Measurements from ENCODE around the gene ADH7. TPM values are rescaled to one million over a fixed set of nuclear protein-coding genes. Genes with fewer than 3 reads are reported as not detected.

The ADH7 gene
- 0.24 and 2.1 TPM in 2 replicates for total RNA-seq

GRCh38 chr4:99435154-99435553 is at the start of gene ADH7:
TSS of gene ADH7 (minus strand) at chr4:99435342. CDS start at chr4:99435233, 109 bp downstream.

Other genes with a start within 250 kb of the ADH7 start
- 0.32 TPM in 1 of 2 replicates, not detected in the other for gene ADH6, start 216.1 kb downstream of the ADH7 start, total RNA-seq
- gene ADH1A, start 144.4 kb downstream of the ADH7 start, total RNA-seq, result not detected in 2 replicates
- gene ADH1B, start 113.9 kb downstream of the ADH7 start, total RNA-seq, result 15.2 and 43.5 TPM in 2 replicates
- 0.16 TPM in 1 of 2 replicates, not detected in the other for gene ADH1C, start 82.6 kb downstream of the ADH7 start, total RNA-seq
- not detected in 2 replicates for gene C4orf17, start 75.7 kb upstream of the ADH7 start, total RNA-seq
- gene TRMT10A, start 128.7 kb upstream of the ADH7 start, total RNA-seq, result 5.6 and 6.7 TPM in 2 replicates
- 0.24 TPM in 1 of 2 replicates, not detected in the other for gene MTTP, start 139.5 kb upstream of the ADH7 start, total RNA-seq
- under 0.01 TPM in 1 of 2 replicates, not detected in the other for gene C4orf54, start 222.5 kb upstream of the ADH7 start, total RNA-seq

All from hair follicle dermal papilla cell (primary cell).